Activated CD8-positive, alpha-beta T cell treated with anti-CD3 and anti-CD28 coated beads for 36 hours (primary cell): ENCODE results near the gene LAPTM4A. TPM values are rescaled to one million over a fixed set of nuclear protein-coding genes. Genes with fewer than 3 reads are reported as not detected.

Experiments
- ATAC-seq: fragments of 200-7000 bp; cut with Tn5 transposase; one replicate; pipeline ENCODE4 v1.10.0; 2021; ENCODE audit warnings: mild to moderate bottlenecking, moderate library complexity
- CTCF ChIA-PET: fragments of 350-600 bp; sonication (Branson Sonifier 250); formaldehyde crosslinking; loops from one replicate; lab custom pipeline; 2021; ENCODE audit warnings: antibody characterized with exemption; lab: Charles Lee
- POLR2A ChIA-PET: fragments of 350-600 bp; sonication (Branson Sonifier 250); formaldehyde crosslinking; loops from one replicate; lab custom pipeline; 2021; ENCODE audit warnings: antibody characterized with exemption; lab: Charles Lee
- DNase-seq: peaks from one replicate; pipeline ENCODE4 v3.0.0-alpha.2; 2020
- H3K27ac Mint-ChIP-seq: one replicate; pipeline ENCODE4 v1.8.0; 2021; ENCODE audit warnings: mild to moderate bottlenecking, mixed read lengths
- H3K27me3 Mint-ChIP-seq: one replicate; pipeline ENCODE4 v1.8.0; 2021; ENCODE audit warnings: mixed read lengths
- H3K36me3 Mint-ChIP-seq: one replicate; pipeline ENCODE4 v1.8.0; 2021; ENCODE audit warnings: low read depth, mixed read lengths
- H3K4me1 Mint-ChIP-seq: one replicate; pipeline ENCODE4 v1.8.0; 2021; ENCODE audit warnings: low read depth, mixed read lengths
- H3K4me3 Mint-ChIP-seq: one replicate; pipeline ENCODE4 v1.8.0; 2021; ENCODE audit warnings: mild to moderate bottlenecking, moderate library complexity, mixed read lengths
- H3K9me3 Mint-ChIP-seq: one replicate; pipeline ENCODE4 v1.8.0; 2021; ENCODE audit warnings: mixed read lengths
- intact Hi-C: fragments of 100-400 bp; cut with micrococcal nuclease; formaldehyde crosslinking; loops from one replicate; pipeline ENCODE4 v1.10.0; 2022
- total RNA-seq, 2 experiments: library from RNA; stranded (reverse); gene quantifications; one replicate each; pipeline ENCODE4 v1.2.3, GENCODE V29; 2021
- TF ChIP-seq, protein P1 (sequence below): fragments of 200-600 bp; IDR thresholded peaks from one replicate; pipeline ENCODE4 v1.8.0; 2022; ENCODE audit warnings: antibody characterized with exemption, mild to moderate bottlenecking

Gene LAPTM4A
- total RNA-seq, 2 experiments from 2014 or later = 15.6 to 16.1 TPM

DNA sequence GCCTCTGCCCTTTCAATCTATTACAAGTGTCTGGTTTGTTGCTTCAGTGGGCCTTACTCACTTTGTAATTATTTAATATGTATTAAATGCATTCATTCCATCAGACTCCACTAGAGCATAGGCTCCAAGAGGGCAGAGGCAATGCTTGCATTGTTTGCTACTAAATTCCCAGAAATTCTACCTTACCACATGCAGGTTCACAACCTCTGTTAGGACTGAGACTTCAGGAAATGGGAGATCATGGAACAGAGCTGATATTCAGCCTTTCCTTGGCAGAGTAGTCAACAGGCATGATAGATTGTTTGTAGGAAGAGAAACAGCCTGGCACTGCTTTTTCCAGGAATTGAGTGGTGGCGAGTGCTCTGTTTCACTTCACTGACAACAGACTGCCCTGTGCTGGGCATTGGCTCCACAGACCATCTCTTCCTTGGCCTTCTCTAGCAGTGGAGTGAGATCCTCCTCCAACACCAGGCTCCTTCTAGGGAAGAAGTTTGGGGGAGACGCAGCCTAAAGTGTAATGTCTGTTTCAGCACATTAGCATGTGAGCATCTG, 32.8 kb downstream of the LAPTM4A start:
- peaks cover 10% of the 10 kb centered on the region for H3K36me3 Mint-ChIP-seq
- CTCF ChIA-PET = no interaction called here
- no peak for DNase-seq

DNA sequence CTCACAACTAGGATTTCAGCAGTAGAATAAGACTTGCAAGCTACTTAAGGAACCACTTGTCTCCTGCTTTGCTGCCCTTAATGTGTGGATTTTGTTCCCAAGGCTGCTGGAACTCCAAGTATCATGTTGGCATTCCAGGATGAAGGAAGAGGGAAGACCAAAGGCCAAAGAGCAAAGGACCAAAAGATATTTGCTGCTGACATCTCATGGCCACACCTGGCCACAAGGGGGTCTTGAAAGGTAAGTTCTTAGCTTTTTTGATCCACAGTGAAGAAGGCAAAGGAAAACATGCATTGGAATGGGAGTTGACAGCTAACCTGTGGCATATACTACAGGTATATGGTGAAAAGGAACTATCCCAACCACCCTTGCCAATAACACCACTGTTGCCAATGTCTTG, 35.1 kb downstream of the LAPTM4A start:
- Mint-ChIP-seq H3K27me3 (peaks cover 26% of the 10 kb centered on the region), H3K36me3 (peaks cover 3% of the 10 kb centered on the region), H3K9me3 (peaks cover 16% of the 10 kb centered on the region), H3K27ac (no peak overlapping the region), H3K4me1 (peaks cover 8% of the 10 kb centered on the region), H3K4me3 (no peak overlapping the region)
- intact Hi-C loops = no loop called here
- TF ChIP-seq, protein P1, sequence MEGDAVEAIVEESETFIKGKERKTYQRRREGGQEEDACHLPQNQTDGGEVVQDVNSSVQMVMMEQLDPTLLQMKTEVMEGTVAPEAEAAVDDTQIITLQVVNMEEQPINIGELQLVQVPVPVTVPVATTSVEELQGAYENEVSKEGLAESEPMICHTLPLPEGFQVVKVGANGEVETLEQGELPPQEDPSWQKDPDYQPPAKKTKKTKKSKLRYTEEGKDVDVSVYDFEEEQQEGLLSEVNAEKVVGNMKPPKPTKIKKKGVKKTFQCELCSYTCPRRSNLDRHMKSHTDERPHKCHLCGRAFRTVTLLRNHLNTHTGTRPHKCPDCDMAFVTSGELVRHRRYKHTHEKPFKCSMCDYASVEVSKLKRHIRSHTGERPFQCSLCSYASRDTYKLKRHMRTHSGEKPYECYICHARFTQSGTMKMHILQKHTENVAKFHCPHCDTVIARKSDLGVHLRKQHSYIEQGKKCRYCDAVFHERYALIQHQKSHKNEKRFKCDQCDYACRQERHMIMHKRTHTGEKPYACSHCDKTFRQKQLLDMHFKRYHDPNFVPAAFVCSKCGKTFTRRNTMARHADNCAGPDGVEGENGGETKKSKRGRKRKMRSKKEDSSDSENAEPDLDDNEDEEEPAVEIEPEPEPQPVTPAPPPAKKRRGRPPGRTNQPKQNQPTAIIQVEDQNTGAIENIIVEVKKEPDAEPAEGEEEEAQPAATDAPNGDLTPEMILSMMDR = no peak
- DNase-seq = no peak
- no peak for ATAC-seq
- ChIA-PET POLR2A (no interaction called here), CTCF (interaction anchor here (0.7 to 4.1 kb wide), 29 partner anchors 12 to 281 kb away, joined by 3 to 38 read pairs (median 8); partner anchors contain the start of genes LAPTM4A and WDR35)

More for the DNA sequence above, 32.8 kb downstream of the LAPTM4A start:
- no peak for ATAC-seq
- POLR2A ChIA-PET = no interaction called here
- no peak overlapping the region for H3K27ac Mint-ChIP-seq
- TF ChIP-seq, protein P1 = no peak
- no peaks in the 10 kb centered on the region for H3K4me1 Mint-ChIP-seq
- intact Hi-C loops = no loop called here
- H3K9me3 Mint-ChIP-seq = peaks cover 28% of the 10 kb centered on the region
- no peak overlapping the region for H3K4me3 Mint-ChIP-seq
- peaks cover 10% of the 10 kb centered on the region for H3K27me3 Mint-ChIP-seq

DNA sequence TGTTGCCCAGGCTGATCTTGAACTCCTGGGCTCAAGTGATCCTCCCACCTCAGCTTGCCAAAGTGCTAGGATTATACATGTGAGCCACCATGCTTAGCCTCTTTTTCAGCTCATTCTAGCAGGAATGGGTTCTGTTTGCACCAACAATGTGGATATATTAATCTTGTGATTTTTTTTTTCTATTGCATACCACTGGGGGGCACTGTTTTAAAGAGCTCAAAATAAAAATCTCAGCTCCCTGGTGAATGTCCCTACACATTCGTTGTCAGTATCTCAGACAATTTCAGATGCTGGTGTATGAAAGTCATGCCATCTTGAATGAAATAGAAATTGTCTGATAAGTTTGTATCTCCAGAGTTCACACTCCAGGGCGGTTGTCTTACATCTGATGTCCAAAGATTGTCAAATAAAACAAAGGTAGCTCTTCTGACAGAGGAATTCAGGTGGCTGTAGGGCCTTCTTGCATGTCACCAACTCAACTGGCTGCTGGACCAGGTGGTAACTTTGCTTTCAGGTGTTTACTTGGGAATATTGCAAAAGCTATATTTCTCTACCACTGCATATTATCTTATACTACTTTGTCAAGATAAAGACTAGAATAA, 35.8 kb downstream of the LAPTM4A start:
- Mint-ChIP-seq H3K9me3 (peaks cover 14% of the 10 kb centered on the region), H3K36me3 (peaks cover 3% of the 10 kb centered on the region), H3K27me3 (peaks cover 33% of the 10 kb centered on the region), H3K4me1 (peaks cover 8% of the 10 kb centered on the region), H3K27ac (no peak overlapping the region), H3K4me3 (no peak overlapping the region)
- DNase-seq = no peak
- intact Hi-C loops = loop anchor here (2.0 kb wide), 1 partner anchor 83 kb away; no protein-coding TSS in a partner anchor
- CTCF ChIA-PET = interaction anchor here (0.6 to 4.1 kb wide), 45 partner anchors 8 to 665 kb away, joined by 3 to 38 read pairs (median 5); partner anchors contain the start of genes LAPTM4A and WDR35
- POLR2A ChIA-PET = interaction anchor here (0.6 kb wide), 1 partner anchor 85 kb away, joined by 3 read pairs; no protein-coding TSS in a partner anchor
- no peak for ATAC-seq
- TF ChIP-seq, protein P1 = peak; percentile 64

DNA sequence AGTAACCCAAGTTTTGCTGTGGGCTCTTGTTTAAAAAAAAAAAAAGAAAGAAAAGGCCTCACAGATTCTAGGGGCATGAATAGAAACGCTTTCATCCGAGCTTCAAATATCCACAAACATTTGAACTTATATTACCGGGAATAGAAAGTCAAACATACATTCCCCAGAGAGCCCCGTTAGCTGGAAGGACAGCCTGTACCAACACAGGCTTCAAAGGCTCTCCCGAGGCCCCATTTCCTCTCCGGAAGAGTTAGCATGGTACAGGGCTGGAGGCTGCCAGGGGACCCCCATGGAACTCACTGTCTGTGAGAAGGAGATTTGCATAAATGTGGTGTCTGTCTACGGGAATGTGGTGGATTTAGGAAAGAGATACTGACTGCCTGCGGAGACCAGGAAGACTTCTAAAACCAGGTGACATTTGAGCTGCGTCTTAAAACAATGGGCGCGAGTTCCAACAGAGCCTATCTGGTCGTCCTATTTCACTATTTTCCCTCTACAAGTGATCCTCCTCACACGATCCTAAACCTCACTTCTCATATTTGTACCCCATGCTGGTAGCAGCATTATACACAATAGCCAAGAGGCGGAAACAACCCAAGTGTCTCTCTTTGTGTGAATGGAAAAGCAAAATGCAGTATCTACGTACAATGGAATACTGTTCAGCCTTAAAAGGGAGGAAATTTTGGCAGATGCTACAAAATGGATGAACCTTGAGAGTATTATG, 38.1 kb downstream of the LAPTM4A start:
- TF ChIP-seq, protein P1 = no peak
- H3K4me1 Mint-ChIP-seq = peaks cover 8% of the 10 kb centered on the region
- peak overlapping the region; percentile 22 for H3K4me3 Mint-ChIP-seq
- no peak for DNase-seq
- intact Hi-C loops = no loop called here
- no peak overlapping the region for H3K27ac Mint-ChIP-seq
- ChIA-PET POLR2A (no interaction called here), CTCF (interaction anchor here (0.8 to 4.1 kb wide), 5 partner anchors 14 to 86 kb away, joined by 3 to 38 read pairs (median 31); no protein-coding TSS in a partner anchor)
- H3K27me3 Mint-ChIP-seq = peaks cover 41% of the 10 kb centered on the region
- no peaks in the 10 kb centered on the region for H3K36me3 Mint-ChIP-seq
- H3K9me3 Mint-ChIP-seq = peaks cover 3% of the 10 kb centered on the region
- ATAC-seq = no peak
